Neural cell (in vitro differentiated cells): ENCODE data around the gene SMARCD1. TPM values are rescaled to one million over a fixed set of nuclear protein-coding genes. Genes with fewer than 3 reads are reported as not detected.

Source experiments
- H2AFZ ChIP-seq: fragments of 200-600, 300-800 bp; sonication (generic), shearing (Covaris generic); 2 replicates; pipeline ENCODE4 v1.6.0; 2014; ENCODE audit warnings: low read depth, mild to moderate bottlenecking, antibody characterized with exemption, low read length, moderate library complexity
- H3F3A ChIP-seq: fragments of 200-600 bp; shearing (Covaris generic); 2 replicates; pipeline ENCODE4 v1.6.1; 2016; ENCODE audit warnings: mild to moderate bottlenecking, moderate library complexity, mixed read lengths, antibody characterized with exemption, low read length; ENCODE audit not compliant: insufficient read depth, poor library complexity, severe bottlenecking
- H3K27ac ChIP-seq: fragments of 200-600, 300-800 bp; sonication (generic), shearing (Covaris generic); 2 replicates; pipeline ENCODE4 v1.5.1; 2014; ENCODE audit warnings: mild to moderate bottlenecking, low read length, moderate library complexity
- H3K27me3 ChIP-seq: fragments of 300-800, 200-600 bp; sonication (generic), shearing (Covaris generic); 2 replicates; pipeline ENCODE4 v1.6.0; 2014; ENCODE audit warnings: mild to moderate bottlenecking, low read depth, low read length, moderate library complexity; ENCODE audit not compliant: insufficient read depth
- H3K36me3 ChIP-seq: fragments of 300-800, 200-600 bp; sonication (generic), shearing (Covaris generic); 2 replicates; pipeline ENCODE4 v1.5.1; 2014; ENCODE audit warnings: mild to moderate bottlenecking, antibody characterized with exemption, low read length, moderate library complexity; ENCODE audit not compliant: insufficient read depth
- H3K4me2 ChIP-seq: fragments of 300-800, 200-600 bp; sonication (generic), shearing (Covaris generic); 2 replicates; pipeline ENCODE4 v1.6.0; 2014; ENCODE audit warnings: mild to moderate bottlenecking, low read length
- H3K4me3 ChIP-seq: fragments of 300-800, 200-600 bp; sonication (generic), shearing (Covaris generic); 2 replicates; pipeline ENCODE4 v1.5.1; 2014; ENCODE audit warnings: mild to moderate bottlenecking, low read length, moderate library complexity
- H3K79me2 ChIP-seq: fragments of 200-600 bp; shearing (Covaris generic); replicated peaks from 2 replicates; pipeline ENCODE4 v1.6.0; 2014; ENCODE audit warnings: mild to moderate bottlenecking, low read length, moderate library complexity; ENCODE audit not compliant: insufficient read depth
- H3K9ac ChIP-seq: fragments of 300-800, 200-600 bp; sonication (generic), shearing (Covaris generic); 2 replicates; pipeline ENCODE4 v1.6.1; 2016; ENCODE audit warnings: mild to moderate bottlenecking, low read length, mixed read lengths
- H3K9me2 ChIP-seq: fragments of 200-600 bp; shearing (Covaris generic); 2 replicates; pipeline ENCODE4 v1.6.1; 2016; ENCODE audit warnings: mild to moderate bottlenecking, low read length, mixed read lengths; ENCODE audit not compliant: insufficient read depth
- H3K9me3 ChIP-seq: fragments of 200-600, 300-800 bp; sonication (generic), shearing (Covaris generic); 2 replicates; pipeline ENCODE4 v1.6.1; 2016; ENCODE audit warnings: mild to moderate bottlenecking, mixed run types, low read length, moderate library complexity, mixed read lengths
- H4K20me1 ChIP-seq: fragments of 200-600 bp; shearing (Covaris generic); 2 replicates; pipeline ENCODE4 v1.6.1; 2016; ENCODE audit warnings: mild to moderate bottlenecking, mixed run types; ENCODE audit not compliant: insufficient read depth
- CTCF ChIP-seq: fragments of 450-650 bp; IDR thresholded peaks from 2 replicates; pipeline ENCODE4 v1.5.1; 2014; ENCODE audit warnings: antibody characterized with exemption, mild to moderate bottlenecking, moderate library complexity; ENCODE audit not compliant: poor library complexity, severe bottlenecking
- EP300 ChIP-seq: fragments of 450-650 bp; conservative IDR thresholded peaks from 2 replicates; pipeline ENCODE4 v1.6.1; 2014; ENCODE audit warnings: antibody characterized with exemption, mild to moderate bottlenecking, moderate library complexity; ENCODE audit not compliant: poor library complexity, severe bottlenecking
- EZH2 ChIP-seq: fragments of 200-600, 300-800 bp; shearing (Covaris generic), sonication (generic); IDR thresholded peaks from 2 replicates; pipeline ENCODE4 v1.6.1; 2014; ENCODE audit warnings: antibody characterized with exemption, low read length, borderline replicate concordance, mild to moderate bottlenecking; ENCODE audit not compliant: insufficient read depth, poor library complexity, severe bottlenecking
- MXI1 ChIP-seq: fragments of 450-650 bp; conservative IDR thresholded peaks from 2 replicates; pipeline ENCODE4 v1.6.1; 2014; ENCODE audit warnings: antibody characterized with exemption, mild to moderate bottlenecking; ENCODE audit not compliant: poor library complexity, severe bottlenecking
- POLR2AphosphoS5 ChIP-seq: IDR thresholded peaks from 2 replicates; pipeline ENCODE4 v1.6.1; 2012
- RAD21 ChIP-seq: fragments of 450-650 bp; conservative IDR thresholded peaks from 2 replicates; pipeline ENCODE4 v1.6.1; 2014; ENCODE audit warnings: antibody characterized with exemption, mild to moderate bottlenecking, moderate library complexity
- REST ChIP-seq: IDR thresholded peaks from 2 replicates; pipeline ENCODE4 v1.6.1; 2012; ENCODE audit warnings: borderline replicate concordance
- SMC3 ChIP-seq: fragments of 450-650 bp; conservative IDR thresholded peaks from 2 replicates; pipeline ENCODE4 v1.6.1; 2014; ENCODE audit warnings: antibody characterized with exemption, mild to moderate bottlenecking, moderate library complexity; ENCODE audit not compliant: poor library complexity
- TAF1 ChIP-seq: IDR thresholded peaks from 2 replicates; pipeline ENCODE4 v1.6.1; 2012; ENCODE audit warnings: low read depth
- polyA plus RNA-seq: library from polyadenylated mRNA; depleted of rRNA; stranded (reverse); fragments of >200 nt; gene quantifications from 2 replicates; pipeline ENCODE4 v1.2.3, GENCODE V29; 2014

The SMARCD1 gene
- polyA plus RNA-seq, 1 donor from 2014 or later = 90.9 TPM

- peaks cover 27% of the 10 kb centered on the region for H3K79me2 ChIP-seq
- no peaks in the 10 kb centered on the region for H3F3A ChIP-seq
- no peaks in the 10 kb centered on the region for H3K27me3 ChIP-seq
- H3K4me2 ChIP-seq = no peak overlapping the region
- no peak overlapping the region for H3K27ac ChIP-seq
- H2AFZ ChIP-seq = no peak overlapping the region
- no peaks in the 10 kb centered on the region for H3K36me3 ChIP-seq
- no peaks in the 10 kb centered on the region for H4K20me1 ChIP-seq
- H3K9me3 ChIP-seq = no peaks in the 10 kb centered on the region
- no peaks in the 10 kb centered on the region for H3K9me2 ChIP-seq
- no peak overlapping the region for H3K9ac ChIP-seq
- H3K4me3 ChIP-seq = no peak overlapping the region
- no peak for TF ChIP-seq EZH2
- no peak for TF ChIP-seq POLR2AphosphoS5
- no peak for TF ChIP-seq RAD21
- no peak for TF ChIP-seq REST
- no peak for TF ChIP-seq SMC3
- TF ChIP-seq MXI1 = no peak
- no peak for TF ChIP-seq CTCF
- no peak for TF ChIP-seq TAF1
- TF ChIP-seq EP300 = no peak
These were observed 64.2 kb downstream of the SMARCD1 start for GRCh38 chr12:50149311-50149710.

Other genes with a start within 250 kb of the SMARCD1 start
- 10.0 and 11.0 TPM in 2 replicates for gene BCDIN3D, start 242.2 kb upstream of the SMARCD1 start, polyA plus RNA-seq
- gene FAIM2, start 181.4 kb upstream of the SMARCD1 start, polyA plus RNA-seq = 4.0 and 5.3 TPM in 2 replicates
- gene AQP2, start 134.6 kb upstream of the SMARCD1 start, polyA plus RNA-seq = not detected in 2 replicates
- gene AQP5, start 123.5 kb upstream of the SMARCD1 start, polyA plus RNA-seq = not detected in 2 replicates
- not detected in 2 replicates for gene AQP6, start 112.4 kb upstream of the SMARCD1 start, polyA plus RNA-seq
- gene RACGAP1, start 59.8 kb upstream of the SMARCD1 start, polyA plus RNA-seq = 16.2 and 18.3 TPM in 2 replicates
- gene ASIC1, start 27.7 kb upstream of the SMARCD1 start, polyA plus RNA-seq = 8.0 and 9.1 TPM in 2 replicates
- 1.5 and 4.0 TPM in 2 replicates for gene GPD1, start 18.7 kb downstream of the SMARCD1 start, polyA plus RNA-seq
- 73.4 and 79.3 TPM in 2 replicates for gene COX14, start 26.9 kb downstream of the SMARCD1 start, polyA plus RNA-seq
- 463 and 470 TPM in 2 replicates for gene CERS5, start 82.0 kb downstream of the SMARCD1 start, polyA plus RNA-seq
- 4.4 and 7.6 TPM in 2 replicates for gene LIMA1, start 198.2 kb downstream of the SMARCD1 start, polyA plus RNA-seq